GM11168 (cell line): Measurements from ENCODE around the gene TWIST2.

Experiments
- in situ Hi-C: fragments of 300-500 bp; cut with MboI; formaldehyde crosslinking; loops from one replicate; pipeline ENCODE4 v1.12.0; 2022; ENCODE audit warnings: low sequenced_read_pairs; ENCODE audit not compliant: unreplicated experiment

TWIST2 gene

DNA sequence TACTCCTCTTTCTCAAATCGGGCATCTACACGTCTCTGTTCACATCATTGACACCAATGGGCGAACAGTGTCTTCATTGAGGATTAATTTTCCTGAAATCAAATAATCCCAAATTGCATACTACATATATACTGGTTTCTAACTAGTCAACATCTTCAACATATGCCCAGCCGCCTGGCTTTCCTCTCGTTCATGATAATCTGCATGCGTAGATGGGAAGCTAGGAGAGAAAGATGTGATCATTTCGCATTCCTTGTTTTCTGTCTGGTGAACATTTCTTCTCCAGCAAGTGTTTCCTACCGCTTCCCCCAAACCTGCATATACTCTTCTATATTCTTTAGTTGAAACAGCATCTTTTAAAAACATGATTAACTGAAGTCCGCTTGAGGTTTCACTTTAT, 7.4 kb downstream of the TWIST2 start:
- in situ Hi-C loops, result no loop called here

DNA sequence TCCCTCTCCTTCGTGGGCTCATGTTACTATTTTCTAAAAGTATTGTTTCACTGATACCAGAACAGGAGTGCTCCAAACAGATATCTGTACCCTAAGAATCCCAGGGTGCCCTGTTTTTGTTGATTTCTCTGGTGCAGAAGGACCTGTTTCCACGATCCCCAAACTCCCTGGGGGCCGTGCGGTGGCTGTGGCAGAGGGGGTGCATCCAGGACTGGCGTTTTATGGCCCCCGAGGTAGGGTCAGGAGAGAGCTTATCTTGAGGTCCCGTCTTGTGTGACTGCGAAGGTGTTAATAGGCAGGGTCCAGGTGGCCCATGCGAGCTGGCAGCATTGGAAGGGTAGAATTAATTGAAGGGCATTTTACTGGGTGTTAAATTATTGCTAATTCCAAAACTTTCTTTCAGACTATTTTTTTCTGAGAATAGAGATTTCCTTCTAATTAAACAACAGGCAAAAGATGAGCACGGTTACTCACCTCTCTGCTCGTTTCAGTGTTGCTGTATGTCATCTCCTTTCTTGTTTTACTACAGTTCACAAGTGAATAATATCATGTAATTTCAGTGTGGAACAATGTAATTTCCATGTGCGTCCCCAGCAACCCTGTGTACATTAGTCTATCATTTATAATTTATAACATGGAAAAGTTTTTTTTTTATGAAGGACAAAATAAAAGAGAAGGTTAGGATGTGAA, 8.2 kb downstream of the TWIST2 start:
- in situ Hi-C loops, result no loop called here

DNA sequence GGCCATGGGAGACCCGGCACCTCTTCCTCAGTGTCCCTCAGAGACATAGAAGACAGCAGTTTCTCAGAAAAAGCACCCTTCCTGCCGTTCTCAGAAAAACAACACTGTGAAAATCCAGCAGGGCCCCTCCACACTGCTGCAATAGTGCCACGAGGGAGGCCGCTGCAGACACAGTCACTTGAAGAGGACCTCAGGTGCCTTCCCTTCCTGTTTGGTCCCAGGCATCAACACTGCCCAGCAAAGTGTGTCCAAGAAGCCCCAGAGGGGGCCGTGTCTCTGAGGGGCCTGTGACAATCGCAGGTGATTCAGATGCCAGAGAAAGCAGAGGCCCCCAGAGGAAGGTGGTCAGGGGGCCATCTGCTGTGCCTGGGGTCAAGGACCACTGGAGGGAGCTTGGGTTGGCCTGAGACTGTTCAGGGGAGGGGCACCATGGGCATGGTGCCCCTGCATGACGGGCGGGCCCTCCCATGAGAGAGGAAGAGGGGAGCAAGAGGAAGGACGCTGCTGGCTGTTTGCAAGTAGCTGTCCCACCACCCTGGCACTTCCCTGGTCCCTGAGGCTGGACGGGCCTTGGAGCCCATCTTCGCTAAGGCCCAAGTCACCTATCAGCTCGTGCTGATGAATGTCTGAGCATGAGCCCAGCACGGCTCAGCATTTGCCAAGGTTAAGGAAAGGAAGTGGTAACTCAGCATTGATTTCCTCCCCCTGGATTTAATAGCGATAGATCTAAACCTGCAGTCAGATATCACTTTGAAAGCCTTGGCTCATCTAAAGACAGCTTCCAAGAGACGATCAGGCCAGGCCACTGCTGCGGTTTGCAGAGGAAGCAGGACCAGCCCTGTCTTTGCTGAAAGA, 9.1 kb downstream of the TWIST2 start:
- in situ Hi-C loops, result no loop called here

DNA sequence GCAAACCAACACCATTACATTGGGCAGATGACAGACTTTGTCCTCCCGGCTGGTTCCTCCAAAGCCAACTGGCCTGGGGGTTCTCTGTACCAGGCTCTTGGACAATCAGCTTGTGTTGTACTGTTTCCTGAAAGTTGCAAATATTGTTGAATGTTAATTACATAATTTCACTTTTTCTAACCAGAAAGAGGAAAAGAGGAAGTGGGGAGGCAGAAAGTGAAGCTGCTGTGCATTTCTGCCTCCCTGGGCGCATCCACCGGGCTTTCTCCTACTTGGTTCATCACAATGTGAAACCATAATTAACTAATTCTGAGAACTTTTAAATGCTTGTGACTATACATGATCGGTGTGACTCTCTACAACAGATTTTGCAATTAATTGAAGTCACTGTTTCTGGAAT, 10.1 kb downstream of the TWIST2 start:
- in situ Hi-C loops, result no loop called here

DNA sequence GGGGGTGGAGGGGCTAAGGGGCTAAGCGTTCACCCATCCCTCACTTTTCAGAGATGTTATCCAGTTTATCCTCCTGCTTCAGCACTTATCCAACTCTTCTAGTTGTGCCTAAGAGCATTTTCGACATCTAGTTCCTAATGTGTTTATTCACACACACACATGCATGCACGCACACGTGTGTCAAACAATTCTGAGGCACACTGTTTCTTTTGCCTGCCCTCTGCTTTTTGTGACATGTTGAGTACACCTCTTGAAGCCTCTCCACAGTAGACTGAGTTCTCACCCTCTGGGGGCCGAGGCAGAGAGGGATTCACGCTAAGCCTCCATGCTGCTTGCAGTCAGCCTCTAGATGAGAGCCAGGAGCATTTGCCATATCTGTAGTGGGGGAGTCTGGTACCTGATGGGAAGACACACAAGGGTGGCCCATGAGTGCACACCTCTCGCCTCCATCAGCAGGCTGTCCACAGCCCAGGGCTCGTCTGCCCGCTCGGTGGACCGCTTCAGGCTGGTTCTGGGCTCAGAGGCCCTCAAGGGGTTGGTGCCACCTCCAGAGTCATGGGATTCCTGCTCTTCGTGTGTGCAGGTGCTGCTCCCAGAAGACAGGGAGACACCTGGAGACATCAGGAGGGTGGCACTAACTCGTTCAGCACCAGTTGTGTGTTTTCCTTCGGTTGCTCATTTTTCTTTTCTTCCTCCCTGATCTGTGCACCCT, 11.9 kb downstream of the TWIST2 start:
- in situ Hi-C loops, result no loop called here

DNA sequence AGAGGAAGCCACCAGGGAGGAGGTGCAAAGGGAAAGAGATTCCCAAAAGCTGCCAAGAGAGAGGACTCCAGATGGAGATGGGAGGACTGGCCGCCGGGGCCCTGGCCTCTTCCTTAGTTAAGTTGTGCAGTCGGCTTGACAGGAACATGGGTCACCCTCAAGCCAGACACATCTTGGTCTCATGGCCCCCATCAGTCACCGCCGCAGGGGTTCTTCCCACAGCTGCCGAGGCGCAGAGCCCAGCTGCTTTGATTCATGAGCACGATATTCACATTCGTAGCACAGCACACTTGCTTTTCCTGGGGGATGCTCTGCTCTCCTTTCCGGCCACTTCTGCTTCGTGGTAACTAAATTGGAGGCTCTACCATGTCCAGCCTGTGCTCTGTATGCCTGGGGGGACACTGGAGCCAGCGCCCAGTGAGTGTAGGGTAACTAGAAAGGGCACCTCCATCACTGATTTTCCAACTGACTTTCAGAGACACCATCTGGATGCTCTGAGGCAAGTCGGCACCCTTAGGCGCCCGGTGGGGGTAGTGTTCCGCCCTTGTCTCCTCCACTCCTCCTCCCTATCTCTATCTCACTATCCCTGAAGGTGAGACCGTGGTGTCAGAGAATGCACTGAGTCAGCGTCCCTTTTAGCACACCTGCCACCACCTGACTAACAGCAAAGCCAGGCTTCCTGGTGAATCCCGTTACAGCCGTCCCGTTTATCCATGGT, 13.3 kb downstream of the TWIST2 start:
- in situ Hi-C loops, result no loop called here

DNA sequence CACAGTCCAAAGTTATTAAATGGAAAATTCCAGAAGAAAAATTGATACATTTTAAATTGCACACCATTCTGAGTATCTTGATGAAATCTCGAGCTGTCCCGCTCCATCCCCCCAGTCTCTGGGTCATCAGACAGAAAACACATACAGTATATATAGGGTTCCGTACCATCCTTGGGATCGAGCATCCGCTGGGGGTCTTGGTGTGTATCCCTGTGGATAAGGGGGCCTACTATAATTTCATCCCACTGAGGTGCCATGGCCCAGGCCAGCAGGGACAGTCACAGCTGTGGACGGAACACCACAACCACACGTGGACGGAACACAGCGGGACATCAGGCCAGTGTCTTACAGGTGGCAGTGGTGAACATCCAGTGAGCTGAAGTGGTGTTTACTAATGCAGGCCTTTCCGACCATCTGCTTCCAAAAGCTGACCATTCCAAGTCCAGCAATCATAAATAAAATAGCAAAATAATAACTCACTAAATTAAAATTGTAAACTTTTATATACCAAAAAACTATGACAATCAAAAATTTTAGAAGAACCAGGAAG, 14.0 kb downstream of the TWIST2 start:
- in situ Hi-C loops, result no loop called here

DNA sequence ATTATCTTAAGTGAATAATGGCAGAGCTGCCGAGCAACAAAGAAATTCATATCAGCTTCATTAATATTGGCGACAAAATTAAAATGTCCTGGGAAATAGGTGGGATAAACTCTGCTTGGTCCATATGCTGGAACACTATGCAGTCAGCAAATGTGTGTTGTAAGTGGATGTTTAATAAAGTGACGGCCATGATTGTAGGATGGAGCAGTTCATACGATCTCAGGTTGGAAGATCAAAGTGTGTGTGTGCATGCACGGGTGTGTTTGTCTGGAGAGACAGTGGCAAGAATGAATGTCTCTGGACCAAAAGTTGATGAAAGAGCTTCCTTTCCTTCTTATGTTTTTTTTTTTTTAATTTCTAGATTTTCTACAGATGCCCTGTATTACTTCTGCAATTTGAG, 14.8 kb downstream of the TWIST2 start:
- in situ Hi-C loops, result no loop called here

DNA sequence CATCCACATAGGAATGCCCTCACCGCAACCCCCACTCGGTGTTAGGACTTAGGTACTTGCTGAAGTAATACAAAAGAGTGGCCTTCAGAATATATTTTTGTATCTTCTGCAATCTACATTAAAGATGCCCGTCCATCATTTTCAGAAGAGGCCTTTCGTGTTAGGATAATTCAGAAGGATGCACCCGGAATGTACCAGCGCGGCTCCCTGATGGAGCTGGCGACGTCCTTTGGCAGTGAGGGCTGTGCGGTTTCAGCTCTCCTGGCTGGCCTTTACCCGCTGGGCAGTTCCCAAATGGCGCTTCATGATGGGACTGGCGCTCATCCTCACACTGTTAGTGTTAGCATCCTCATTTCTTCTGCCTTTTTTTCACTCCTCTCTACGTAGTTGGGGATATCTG, 15.3 kb downstream of the TWIST2 start:
- in situ Hi-C loops, result no loop called here

DNA sequence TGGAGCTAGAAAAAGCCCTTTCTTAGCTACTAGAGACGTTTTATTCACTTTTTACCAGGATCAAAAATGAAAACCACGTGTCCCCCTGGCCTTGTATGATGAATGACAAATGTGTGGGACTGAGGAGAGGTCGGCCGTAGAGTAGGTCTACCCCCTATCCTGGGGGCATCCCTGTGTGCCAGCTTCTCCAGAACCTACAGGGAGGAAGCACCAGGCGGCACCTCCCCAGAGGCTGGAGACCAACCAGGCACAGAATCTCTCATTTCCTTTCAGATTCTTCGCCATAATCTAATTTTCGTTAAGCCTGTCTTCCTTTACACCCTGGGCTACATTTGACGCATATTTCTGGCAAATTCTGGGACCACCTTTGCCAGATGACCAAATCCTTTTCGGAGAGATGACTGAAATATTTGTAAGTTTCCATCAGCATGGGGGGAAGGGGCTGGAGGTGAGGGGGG, 15.9 kb downstream of the TWIST2 start:
- in situ Hi-C loops, result no loop called here

DNA sequence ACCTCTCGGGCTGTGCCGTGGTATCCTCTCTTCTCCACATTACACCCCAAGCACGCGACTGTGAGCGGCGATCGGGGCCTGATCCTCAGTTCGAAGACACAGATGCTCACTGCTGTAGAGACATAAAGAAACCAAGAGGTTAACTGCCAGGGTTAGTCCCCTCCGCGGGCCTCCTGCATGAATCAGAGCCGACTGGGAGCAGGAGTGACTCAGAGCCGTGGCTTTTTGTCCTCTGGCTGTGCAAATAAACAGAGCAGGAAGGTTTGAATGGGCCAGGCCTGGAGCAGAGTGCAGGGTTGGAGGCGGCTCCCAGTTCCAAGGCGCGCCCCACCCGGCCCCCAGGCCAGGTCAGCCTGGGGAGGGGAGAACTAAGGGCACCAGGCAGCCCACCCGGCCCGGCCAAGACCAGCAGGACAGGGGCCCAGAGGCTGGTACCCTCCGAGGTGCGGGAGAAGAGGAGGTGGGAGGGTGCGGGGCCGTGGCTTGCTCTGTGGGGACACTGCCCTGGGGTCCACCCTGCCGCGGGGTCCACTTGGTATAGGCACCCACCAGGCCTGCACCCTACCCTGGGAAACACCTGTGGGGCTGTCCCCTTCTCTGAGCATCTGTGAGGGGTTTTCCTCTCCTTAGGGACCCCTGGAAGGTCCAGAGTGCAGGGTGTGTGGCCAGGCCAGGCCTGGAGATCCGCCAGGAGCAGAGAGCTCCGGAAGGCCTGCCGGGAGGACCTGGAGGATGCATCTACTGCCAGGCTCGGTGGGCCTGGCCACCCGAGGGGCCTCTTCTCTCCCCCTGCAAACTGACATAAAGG, 16.5 kb downstream of the TWIST2 start:
- in situ Hi-C loops, result no loop called here

DNA sequence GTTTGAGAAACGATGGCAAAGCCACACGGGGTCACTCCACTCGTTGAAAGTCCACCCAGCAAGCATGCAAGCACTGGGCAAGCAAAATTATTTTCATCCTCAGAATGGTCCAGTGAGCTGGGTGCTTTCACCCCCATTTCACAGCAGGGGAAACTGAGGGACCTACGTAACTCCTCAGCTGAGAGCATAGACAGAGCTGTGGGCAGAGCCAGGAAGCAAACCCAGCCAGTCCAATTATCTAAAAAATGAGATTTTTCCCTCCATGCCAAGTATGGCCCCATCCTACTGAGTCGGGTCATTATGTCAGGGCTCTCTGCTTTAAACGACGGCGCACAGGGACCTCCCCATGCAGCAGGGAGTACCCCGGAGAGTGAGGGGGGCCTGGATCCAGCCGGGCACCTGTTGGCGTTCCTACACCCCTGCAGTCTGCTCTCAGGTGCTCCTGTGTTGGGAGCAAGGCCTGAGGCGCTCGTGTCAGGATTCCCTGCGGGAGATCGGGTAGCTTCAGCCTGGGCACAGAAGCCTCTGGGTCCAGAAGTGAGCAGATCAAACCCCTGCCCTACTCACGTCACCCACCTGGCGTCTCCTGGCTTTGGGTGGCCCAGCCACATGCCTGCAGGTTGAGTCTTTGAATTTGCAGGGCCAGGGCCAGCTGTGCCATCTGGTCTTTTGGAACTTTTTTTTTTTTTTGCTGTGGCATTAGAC, 17.3 kb downstream of the TWIST2 start:
- in situ Hi-C loops, result no loop called here

DNA sequence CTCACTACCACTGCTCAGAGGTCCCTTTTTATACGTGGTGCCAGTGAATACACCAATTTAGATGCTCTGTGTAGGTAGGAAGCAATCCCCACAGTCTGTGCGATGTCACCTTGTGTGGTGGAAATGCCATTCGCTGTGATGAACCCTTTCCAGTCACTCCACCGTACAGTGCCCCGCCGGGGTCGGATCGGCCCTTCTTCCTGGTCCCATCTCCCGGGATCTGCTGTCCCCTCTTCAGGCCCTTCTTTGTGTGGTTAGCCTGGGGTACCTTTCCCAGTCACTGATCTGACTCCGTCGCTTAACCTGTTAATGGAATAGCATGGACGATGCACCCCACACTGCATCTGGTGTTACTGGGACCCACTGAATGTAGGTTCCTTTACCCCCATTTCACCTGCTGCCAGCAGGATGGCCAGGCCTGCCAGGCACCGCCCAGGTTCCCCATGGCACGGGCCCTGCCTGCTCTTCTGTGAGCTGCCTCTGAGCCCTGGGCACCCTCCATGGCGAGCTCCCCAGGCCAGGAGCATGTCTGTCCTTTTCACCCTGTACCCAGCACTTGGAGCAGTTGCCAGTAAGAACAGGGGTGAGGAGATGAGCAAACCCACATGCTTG, 18.0 kb downstream of the TWIST2 start:
- in situ Hi-C loops, result no loop called here

DNA sequence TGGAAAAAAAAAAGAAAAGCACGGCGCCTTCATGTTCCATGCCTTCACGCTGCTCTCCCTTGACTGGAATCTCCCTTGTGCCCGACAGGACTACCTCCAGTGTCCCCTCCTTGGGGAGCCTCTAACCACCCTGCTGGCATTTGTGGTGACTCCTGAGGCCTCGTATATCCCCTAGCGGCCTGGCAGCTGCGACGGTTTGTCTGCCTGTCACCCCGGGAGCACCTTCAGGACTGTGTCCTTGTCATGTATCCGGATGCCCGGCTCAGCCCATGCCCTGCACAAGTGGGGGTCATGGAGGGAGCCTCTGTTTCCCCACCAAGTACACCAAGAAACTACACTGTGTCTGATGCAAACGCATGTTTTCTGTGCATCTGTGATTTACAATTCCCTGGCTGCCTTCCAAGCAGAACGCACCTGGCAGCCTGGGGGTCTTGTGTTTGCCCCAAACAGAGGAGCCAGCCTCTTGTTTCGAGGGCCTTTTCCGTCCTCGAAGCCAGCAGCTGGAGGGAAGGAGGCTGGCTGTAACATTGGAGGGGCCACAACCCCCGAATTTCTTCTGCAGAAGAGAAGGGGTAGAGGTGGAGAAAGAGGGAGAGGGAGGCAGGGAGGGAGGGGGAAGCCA, 18.9 kb downstream of the TWIST2 start:
- in situ Hi-C loops, result no loop called here

DNA sequence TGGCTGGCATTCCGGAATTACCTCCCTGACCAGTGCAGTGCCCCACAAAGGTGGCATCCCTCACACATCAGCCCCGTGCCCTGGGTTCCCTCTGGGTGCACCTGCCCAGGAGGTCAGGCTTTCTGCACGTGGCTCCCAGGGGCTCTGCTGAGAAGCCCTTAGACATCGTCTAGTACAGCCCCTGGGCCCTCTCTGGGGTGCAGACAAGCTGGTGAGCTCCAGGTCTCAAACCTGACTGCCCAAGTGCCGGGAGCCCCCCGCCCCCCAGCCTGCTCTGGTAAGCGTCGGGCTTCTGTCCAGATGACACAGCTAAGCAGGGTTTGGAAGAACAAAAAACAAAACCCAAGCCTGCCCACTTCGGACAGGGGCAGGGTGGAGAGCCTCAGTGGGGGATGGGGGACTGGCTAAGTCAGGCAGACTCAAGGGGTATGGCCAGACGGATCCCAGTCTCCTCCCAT, 20.2 kb downstream of the TWIST2 start:
- in situ Hi-C loops, result no loop called here

DNA sequence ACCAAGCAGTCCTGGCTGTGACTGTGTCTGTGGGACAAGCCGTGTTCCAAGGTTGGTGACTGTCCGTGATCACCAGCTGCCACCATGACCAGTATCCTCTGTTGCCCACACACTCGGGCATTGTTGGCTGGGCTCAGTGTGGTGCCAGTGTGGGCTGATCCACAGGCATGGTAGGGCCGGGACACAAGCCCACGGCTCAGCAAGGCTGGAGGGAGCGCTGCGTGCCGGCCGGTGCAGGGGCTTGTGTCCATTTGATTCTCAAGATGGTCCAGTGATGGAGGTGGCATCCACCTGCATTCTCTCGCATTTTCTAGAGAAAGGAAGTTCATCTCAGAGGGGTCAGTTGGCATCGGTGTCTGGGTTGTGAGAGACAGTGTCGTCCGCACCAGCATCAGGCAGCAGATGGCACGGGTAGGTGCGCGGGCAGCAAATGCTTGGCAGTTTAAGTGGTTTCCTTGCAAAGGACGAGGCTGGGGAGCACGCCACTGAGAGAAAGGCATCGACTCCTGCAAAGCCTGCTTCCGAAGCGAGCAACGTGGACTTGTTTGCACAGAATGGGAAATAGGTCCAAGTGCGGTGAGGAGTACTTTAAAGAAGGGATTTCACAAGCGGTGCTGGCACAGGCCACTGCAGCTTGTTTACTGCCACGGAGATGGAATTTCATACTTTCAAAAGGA, 20.9 kb downstream of the TWIST2 start:
- in situ Hi-C loops, result no loop called here
